NOMO-1 treated with DMSO at 0.1 percent for 48 hours (cell line): ENCODE data around the gene CDKN1B.

Experiments used
- DNase-seq: peaks from one replicate; lab custom pipeline; 2025; ENCODE audit not compliant: unreplicated experiment; lab: John Stamatoyannopoulos, UW

CDKN1B gene

DNA sequence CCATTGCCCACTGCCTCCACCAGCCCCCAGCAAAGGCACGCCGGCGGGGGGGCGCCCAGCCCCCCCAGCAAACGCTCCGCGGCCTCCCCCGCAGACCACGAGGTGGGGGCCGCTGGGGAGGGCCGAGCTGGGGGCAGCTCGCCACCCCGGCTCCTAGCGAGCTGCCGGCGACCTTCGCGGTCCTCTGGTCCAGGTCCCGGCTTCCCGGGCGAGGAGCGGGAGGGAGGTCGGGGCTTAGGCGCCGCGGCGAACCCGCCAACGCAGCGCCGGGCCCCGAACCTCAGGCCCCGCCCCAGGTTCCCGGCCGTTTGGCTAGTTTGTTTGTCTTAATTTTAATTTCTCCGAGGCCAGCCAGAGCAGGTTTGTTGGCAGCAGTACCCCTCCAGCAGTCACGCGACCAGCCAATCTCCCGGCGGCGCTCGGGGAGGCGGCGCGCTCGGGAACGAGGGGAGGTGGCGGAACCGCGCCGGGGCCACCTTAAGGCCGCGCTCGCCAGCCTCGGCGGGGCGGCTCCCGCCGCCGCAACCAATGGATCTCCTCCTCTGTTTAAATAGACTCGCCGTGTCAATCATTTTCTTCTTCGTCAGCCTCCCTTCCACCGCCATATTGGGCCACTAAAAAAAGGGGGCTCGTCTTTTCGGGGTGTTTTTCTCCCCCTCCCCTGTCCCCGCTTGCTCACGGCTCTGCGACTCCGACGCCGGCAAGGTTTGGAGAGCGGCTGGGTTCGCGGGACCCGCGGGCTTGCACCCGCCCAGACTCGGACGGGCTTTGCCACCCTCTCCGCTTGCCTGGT is at the start of gene CDKN1B:
CDKN1B (plus strand) TSS at position 576 of the 793 bp plus-strand sequence. CDS start 472 bp downstream, outside the sequence.
- peak; percentile 90 for DNase-seq

DNA sequence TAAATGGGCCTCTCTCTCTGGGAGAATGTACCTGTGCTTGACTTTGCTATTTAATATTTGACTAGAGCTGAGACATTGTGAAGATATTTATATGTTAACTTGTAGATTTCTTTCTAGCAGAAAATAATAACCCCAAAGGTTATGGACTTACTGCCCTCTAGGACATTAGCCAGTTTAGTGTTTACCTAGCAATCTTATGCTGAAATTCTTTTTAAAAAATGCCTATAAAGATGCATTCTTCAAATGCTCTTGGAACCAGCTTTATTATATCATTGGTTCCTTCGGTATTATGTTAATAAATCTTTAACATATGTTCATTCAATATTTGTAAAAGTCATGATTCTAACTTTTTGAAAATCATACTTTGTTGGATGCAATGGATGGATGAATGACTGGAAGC is 49.2 kb upstream of the CDKN1B start:
- DNase-seq: no peak

DNA sequence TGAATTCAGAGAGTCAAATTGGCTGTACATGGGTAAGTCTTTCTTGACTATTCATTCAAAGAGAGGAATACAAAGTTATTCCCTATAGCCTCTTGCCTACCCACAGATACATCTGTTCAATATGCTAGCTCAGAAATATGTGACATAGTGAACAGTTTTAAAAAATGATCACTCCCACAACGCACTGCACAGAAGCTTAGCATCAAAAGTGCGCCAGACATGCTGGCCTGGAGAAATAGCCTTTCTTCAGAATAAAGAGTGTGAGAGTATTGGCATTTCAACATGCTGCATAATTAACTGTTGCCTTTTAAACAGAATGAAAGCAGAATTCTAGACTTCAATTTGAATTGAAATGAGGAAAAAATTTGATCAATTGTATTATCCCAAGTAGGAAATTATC is 48.1 kb upstream of the CDKN1B start:
- DNase-seq: no peak

DNA sequence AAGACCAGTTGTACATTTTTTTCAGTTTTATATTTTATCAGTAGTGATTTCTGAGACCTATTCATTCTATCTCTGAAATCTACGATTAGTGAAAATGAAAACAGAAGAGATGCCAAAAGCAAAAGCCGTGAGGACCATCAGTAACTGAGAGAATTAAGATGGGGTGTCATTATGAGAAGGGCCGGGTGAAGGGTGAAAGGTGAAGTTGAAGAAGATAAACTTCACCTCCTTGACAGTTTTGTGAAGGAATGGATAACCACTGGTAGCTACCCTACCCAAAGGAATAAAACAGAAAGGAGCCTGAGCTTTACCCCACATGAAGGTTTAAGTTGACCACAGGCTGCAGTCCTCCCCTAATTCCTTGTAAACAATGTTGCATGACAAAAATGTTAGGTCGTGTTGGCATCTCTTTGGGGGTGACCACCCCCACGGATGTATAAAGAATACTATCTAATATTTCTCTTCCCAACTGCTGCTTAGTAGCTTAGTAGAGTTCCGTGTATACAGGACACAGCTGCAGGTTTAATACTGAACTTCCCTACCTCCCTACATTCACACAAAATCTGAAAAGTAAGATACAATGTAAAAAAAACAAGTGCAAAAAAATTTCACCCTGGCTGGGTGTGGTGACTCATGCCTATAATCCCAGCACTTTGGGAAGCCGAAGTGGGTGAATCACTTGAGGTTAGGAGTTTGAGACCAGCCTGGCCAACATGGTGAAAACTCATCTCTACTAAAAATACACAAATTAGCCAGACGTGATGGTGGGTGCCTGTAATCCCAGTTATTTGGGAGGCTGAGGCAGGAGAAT is 45.1 kb upstream of the CDKN1B start:
- DNase-seq: no peak

DNA sequence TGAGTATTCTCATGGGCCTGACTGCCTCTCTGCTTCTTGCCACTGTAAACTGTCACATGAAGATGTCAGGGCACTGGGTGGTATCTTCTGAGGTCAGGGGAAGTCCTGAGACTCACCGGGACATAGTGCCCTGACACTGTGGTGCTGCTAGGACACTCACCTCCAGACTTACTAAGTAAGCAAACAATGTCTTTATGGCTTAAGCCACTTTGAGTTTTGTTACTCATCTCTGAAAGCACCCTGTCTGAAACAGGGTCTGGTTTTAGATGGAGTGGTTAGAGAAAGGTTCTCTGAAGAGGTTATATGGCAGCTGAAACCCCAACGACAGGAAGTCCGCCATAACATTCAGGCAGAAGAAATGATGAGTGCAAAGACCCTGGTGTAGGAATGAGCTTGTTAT is 43.9 kb upstream of the CDKN1B start:
- DNase-seq: no peak

GRCh38 chr12:12676605-12677004 is 40.6 kb upstream of the CDKN1B start:
- DNase-seq: no peak

DNA sequence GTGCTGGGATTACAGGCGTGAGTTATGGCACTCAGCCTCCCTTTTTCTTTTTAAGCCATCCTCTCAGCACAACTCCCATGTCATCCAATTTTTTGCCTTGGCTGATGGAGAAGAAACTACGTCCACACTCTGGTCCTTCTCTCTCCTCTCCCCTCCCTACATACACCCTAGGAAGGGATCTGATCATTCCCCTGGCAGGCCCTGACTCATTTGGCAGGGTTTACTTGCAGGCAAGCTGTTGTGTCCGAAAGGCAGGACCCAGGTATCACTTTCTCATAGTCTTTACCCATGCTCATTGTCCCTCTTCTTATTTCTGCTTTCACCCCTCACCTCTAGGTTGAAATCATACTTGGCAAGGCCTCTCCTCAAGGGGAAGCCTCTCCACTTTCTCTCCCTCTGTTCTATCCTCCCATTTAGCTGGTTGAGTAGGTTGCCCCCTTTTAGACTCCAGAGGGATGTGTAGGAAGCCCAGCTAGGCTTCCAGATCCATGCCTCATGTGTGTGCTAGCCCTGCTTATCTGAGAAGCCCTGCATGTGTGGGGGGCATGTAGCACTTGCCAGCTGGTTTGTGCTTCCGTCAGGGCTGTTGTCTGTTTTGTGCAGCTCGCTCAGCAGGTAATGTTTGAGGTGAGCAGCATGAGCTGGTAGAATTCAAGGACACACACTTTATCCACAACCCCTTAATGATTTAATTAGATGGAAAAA is 36.0 kb upstream of the CDKN1B start:
- DNase-seq: no peak

DNA sequence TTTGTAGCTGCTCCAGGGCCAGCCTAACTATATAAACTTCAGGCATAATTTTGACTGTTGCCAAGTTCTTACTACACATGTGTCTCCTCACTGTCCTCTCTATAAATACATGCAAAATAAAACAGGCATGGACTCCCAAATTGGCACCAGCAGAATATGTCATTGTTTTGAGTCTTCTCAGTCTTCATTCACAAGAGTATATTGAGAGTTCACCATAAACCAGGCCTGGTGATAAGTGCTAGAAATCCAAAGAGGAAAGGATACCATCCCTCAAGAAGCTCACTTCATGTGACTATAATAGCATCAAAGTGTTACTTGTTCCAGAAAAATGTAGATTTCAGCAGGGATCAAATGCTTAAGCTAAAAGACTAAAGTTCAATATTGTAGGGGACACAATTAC is 34.9 kb upstream of the CDKN1B start:
- DNase-seq: no peak

DNA sequence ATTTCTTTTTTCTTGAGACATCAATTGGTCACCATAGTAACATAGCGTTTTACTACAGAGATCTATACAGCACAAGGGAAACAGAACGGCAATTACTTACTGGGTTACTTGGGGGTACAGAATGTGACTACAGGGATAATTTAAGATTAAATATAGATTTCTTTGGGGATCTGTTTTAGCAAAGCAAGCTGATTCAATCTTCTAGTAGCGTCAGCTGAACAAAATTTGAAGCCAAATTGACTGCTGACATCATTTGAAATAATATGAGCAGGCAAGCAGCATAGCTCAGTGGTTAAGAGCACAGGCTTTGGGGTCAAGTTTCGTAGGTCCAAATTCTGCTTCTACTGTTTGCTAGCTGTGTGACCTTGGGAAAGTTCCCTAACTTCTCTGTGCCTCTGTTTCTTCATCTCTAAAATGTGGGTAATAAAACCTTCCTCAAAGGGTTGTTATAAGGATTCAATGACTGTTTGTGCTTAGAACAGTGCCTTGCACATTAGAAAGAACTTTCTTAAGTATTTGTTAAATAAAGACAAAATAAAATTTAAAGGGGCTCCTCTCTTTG is 34.0 kb upstream of the CDKN1B start:
- DNase-seq: no peak

GRCh38 chr12:12683725-12684124 is 33.4 kb upstream of the CDKN1B start:
- no peak for DNase-seq

GRCh38 chr12:12684375-12685106 is 32.6 kb upstream of the CDKN1B start:
- DNase-seq: no peak

GRCh38 chr12:12685305-12685704 is 31.9 kb upstream of the CDKN1B start:
- no peak for DNase-seq

GRCh38 chr12:12686472-12686871 is 30.7 kb upstream of the CDKN1B start:
- DNase-seq: no peak

DNA sequence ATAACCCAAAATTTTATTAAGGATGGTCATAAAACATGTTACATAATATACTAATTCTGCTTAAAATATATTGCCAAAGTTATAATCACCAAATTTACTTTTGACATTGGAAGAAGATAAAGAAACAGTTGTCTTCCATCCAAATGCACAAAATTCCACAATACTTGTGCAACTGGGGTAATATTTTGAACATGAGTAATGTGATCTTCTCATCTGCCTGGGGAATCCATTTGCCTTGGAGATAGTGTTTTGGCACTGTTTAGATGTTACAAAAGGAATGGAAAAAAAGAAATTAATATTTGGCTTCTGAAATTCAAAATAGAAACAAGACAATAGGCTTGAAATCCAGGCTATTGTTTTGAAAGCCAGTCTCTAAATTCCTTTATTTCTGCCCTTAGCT is 30.2 kb upstream of the CDKN1B start:
- DNase-seq: no peak

DNA sequence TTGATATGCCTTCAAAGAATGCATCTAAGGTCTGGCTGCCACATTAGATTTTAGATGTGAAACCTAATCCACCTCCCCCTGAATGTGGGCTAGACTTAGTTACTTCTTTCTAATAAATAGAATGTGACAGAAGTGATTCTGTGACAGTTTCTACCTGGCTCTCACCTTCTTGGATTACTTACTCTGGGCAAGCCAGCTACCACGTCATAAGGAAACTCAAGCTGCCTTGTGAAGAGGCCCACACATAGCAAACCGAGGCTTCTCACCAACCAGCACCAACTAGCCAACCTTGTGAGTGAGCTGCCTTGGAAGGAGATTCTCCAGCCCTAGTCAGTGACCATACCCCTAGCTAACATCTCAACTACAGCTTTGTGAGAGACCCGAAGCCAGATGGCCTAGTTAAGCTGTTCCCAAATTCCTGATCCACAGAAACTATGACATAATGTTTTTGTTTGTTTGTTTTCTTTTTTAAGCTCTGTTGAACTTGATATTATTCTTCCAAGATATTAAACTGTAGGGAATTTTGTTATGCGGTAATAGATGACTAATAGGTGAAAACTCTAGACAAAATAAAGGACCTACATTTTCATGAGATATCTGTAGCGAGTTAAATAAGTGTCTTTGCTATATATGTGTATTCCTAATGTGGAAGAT is 27.4 kb upstream of the CDKN1B start:
- DNase-seq: no peak

- DNase-seq: no peak
These were observed 25.6 kb upstream of the CDKN1B start for GRCh38 chr12:12691549-12691948.

- DNase-seq: no peak
These were observed 24.0 kb upstream of the CDKN1B start for GRCh38 chr12:12693111-12693671.

- DNase-seq: peak; percentile 91
These were observed 20.4 kb upstream of the CDKN1B start for GRCh38 chr12:12696562-12697383.

DNA sequence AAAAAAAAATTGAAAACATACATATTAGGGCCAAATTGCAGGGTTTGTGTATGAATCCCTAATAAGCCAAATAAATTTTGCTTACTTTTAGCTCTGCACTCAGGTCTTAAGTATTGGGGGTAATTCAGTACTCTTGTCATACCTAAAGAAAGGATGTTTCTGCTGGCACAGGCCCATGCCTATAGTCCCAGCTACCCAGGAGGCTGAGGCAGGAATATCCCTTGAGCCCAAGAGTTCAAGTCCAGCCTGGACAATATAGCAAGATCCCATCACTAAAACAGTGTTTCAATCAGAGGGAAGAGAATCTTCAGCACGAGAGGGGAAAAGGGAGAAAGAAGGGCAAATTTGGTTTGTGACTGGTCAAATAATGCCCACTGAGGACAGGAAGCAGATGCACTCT is 17.8 kb upstream of the CDKN1B start:
- no peak for DNase-seq
